ENCODE measurements around the gene OR7D4. TPM values are rescaled to one million over a fixed set of nuclear protein-coding genes. Genes with fewer than 3 reads are reported as not detected.

The OR7D4 gene
- total RNA-seq, 4 donors from 2014 or later = not detected

GRCh38 chr19:9178901-9179300, 40.5 kb downstream of the OR7D4 start, which contains the start of gene OR7D2:
OR7D2 (plus strand) TSS chr19:9178979; CDS start chr19:9185782, 6,803 bp downstream.
- TF ChIP-seq CTCF (IDR thresholded peaks at IDR 0.05; ENCODE audit: low read depth) = no peak

GRCh38 chr19:9175326-9175725, 44.1 kb downstream of the OR7D4 start:
- TF ChIP-seq CTCF (IDR thresholded peaks at IDR 0.05; ENCODE audit: low read depth) = no peak

GRCh38 chr19:9171393-9171991, 47.9 kb downstream of the OR7D4 start:
- no peak for TF ChIP-seq CTCF (IDR thresholded peaks at IDR 0.05; ENCODE audit: low read depth)

- TF ChIP-seq CTCF (IDR thresholded peaks at IDR 0.05; ENCODE audit: low read depth) = no peak
These were observed 52.5 kb downstream of the OR7D4 start for GRCh38 chr19:9166846-9167245.

GRCh38 chr19:9165261-9165660, 54.1 kb downstream of the OR7D4 start:
- TF ChIP-seq CTCF (IDR thresholded peaks at IDR 0.05; ENCODE audit: low read depth) = no peak

GRCh38 chr19:9161427-9161826, 58.0 kb downstream of the OR7D4 start:
- no peak for TF ChIP-seq CTCF (IDR thresholded peaks at IDR 0.05; ENCODE audit: low read depth)

Other genes starting within 250 kb of the OR7D4 start
- 1 to 10 TPM in 1 of 4 donors, not detected in 3; 3.4 TPM for gene MUC16, start 209.2 kb downstream of the OR7D4 start, total RNA-seq
- not detected for gene OR1M1, start 132.5 kb downstream of the OR7D4 start, total RNA-seq
- not detected for gene OR7G2, start 112.1 kb downstream of the OR7D4 start, total RNA-seq
- gene OR7G1, start 103.8 kb downstream of the OR7D4 start, total RNA-seq = not detected
- gene OR7G3, start 92.6 kb downstream of the OR7D4 start, total RNA-seq = not detected
- 10 to 100 TPM; 18.0 to 20.0 (median 18.6) TPM for gene ZNF317, start 79.2 kb downstream of the OR7D4 start, total RNA-seq
- not detected for gene OR7D2, start 40.6 kb downstream of the OR7D4 start, total RNA-seq
- gene OR7E24, start 31.3 kb upstream of the OR7D4 start, total RNA-seq = not detected
- gene ZNF699, start 90.2 kb upstream of the OR7D4 start, total RNA-seq = 10 to 100 TPM; 10.3 to 11.9 (median 11.4) TPM
- 10 to 100 TPM; 15.1 to 30.3 (median 22.2) TPM for gene ZNF559, start 104.6 kb upstream of the OR7D4 start, total RNA-seq
- gene ZNF177, start 143.4 kb upstream of the OR7D4 start, total RNA-seq = 1 to 10 TPM; 2.6 to 5.3 (median 3.4) TPM
- 10 to 100 TPM; 19.6 to 41.6 (median 23.5) TPM for gene ZNF266, start 216.0 kb upstream of the OR7D4 start, total RNA-seq